Stimulated activated CD4-positive, alpha-beta T cell treated with anti-CD3 and anti-CD28 coated beads, Interleukin-15, amount 100 ng/mL, for 1 hour (primary cell): ENCODE results near the gene SLAMF9.

Source experiments
- DNase-seq, 2 donors: peaks; one replicate each; pipeline ENCODE4 v3.0.0-alpha.2; 2020; ENCODE audit warnings: low read depth in 1 of 2, low spot score in 1 of 2

The SLAMF9 gene

GRCh38 chr1:159977364-159978106 lies 23.5 kb upstream of the SLAMF9 start:
- DNase-seq = no peak

GRCh38 chr1:159974350-159974965 lies 20.4 kb upstream of the SLAMF9 start:
- DNase-seq = no peak

- no peak for DNase-seq
These were observed 19.4 kb upstream of the SLAMF9 start for GRCh38 chr1:159973350-159973940.

GRCh38 chr1:159972443-159973205 lies 18.6 kb upstream of the SLAMF9 start:
- DNase-seq = no peak

GRCh38 chr1:159970932-159971342 lies 16.9 kb upstream of the SLAMF9 start:
- no peak for DNase-seq

GRCh38 chr1:159968901-159969300 lies 14.9 kb upstream of the SLAMF9 start:
- no peak for DNase-seq

DNA sequence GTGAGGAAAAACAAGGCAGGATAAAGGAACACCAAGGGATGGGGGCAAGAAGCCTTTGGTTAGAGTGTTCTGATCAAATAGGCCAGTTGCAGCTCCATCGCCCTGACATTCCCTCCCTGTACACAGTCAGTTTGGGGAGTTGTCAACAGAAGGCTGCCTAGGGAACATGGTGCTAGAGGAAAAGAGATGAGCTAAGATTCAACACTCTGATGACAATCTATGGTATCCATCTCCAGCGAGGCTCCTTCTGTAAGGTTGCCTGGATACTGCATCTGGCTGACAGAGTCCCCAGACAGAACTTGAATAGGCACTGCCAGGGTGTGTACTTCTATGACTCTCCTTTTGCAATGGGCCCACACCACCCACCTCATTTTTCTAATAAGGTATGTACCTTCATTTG lies 11.2 kb upstream of the SLAMF9 start:
- DNase-seq = no peak

DNA sequence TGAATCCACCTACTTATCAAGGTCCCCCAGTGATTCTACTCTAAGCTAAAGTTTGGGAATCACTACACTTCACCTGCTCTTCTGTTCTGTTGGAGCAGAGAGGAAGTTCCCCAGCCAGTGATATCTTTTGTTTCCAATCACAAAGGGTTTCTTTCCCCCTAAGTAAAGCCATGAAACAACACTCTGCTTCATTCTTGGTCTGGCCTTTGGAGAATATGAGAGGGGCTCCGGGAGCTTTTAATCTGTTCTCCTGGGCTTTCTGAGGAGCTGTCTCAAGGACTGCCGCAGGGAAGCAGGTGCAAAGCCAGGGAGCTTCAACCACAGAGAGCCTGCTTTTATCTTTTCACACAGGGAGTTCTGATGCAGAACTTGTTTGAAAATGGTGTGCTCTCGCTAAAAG lies 10.1 kb upstream of the SLAMF9 start:
- DNase-seq = no peak

- DNase-seq = no peak
These were observed 8.1 kb upstream of the SLAMF9 start for GRCh38 chr1:159962176-159962575.

GRCh38 chr1:159961636-159962035 lies 7.6 kb upstream of the SLAMF9 start:
- DNase-seq = no peak

- no peak for DNase-seq
These were observed 6.8 kb upstream of the SLAMF9 start for GRCh38 chr1:159960721-159961381.

DNA sequence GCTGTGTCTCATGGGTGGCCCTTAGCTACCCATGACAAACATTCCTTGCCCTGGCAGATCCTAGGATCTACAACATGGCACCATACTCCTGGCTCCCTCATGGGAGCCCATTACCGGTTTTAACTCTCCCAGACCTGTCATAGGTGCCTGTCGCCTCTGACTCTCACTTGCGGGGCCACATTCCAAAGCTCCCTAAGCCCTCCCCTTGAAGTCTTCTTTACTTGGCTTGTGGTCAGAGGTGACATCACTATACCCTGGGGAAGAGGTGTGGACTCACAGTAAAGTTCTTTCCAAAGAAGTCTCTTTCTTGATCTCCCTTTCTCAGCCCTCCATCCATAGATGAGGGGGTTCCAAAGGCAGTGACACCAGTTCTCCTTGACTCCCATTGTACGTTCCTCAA lies 5.4 kb upstream of the SLAMF9 start:
- no peak for DNase-seq

DNA sequence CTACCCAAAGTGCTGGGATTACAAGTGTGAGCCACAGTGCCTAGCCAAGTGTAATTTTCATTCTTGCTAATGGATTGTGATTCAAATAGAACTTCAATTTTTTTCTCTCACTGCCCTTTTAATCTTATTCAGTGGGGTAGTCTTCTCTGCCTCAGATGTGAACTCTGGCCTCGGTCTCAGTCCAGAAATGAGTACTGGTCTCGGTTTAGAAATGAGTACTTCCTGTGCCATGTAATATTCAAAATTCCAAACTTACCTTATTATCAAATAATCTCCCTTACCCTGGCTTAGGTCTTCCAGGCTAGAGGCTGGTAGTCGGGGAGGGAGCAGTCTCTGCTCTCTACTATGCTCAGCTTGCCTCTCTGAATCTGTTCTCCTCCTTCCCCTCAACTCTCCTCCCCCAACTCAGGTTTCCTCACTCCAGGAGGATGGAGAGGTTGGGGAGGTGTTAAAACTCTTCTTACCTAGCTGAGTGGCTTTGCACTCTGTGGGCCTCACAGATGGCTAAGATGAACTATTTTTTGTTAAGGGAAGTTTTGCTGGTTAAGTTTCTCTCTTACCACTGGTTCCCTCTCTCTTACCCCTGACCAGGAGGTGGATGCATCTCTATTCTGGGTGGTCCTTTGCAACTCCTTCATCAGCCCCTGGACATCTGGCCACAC lies 4.8 kb upstream of the SLAMF9 start:
- DNase-seq = no peak

DNA sequence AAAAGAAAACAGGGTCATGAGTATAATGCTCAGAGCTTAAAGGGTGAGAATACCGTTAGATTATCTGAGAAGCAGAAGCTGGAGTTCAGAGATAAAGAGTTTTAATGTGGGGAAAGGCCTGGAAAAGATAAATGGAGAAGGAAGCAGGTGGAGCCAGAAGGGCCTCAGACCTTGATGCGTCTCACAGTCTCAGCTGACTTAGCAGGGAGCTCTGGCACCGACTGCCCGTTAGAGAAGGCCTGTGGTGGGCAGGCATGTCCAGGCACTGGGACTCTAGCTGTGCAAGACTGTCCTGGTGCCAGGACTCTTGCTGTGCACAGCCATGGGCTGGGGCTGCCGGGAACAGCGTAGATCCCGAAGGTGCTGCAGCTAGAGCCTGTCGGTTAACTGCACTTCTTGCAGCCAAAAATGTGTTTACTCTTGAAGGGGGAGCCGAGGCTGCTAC lies 3.8 kb upstream of the SLAMF9 start:
- DNase-seq = no peak

DNA sequence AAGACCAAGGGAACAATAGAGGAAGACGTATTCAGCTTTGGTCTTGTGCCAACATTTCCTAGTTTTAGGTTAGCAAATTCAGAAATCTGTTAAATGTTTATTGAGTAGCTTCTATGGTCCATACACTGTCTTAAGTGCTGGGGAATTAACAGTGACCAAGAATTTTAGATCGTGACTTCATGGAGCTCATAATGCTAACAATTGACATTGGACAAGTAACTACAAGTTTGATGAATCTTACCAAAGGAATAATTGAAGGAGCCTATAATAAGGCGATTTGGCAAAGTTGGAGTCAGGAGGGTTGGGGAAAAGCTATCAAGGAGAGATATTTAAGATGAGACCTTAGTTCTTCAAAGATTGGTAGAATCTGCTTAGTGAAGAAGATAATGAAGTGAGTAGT lies 1.4 kb upstream of the SLAMF9 start:
- no peak for DNase-seq

GRCh38 chr1:159952932-159953331 lies 1.1 kb downstream of the SLAMF9 start:
- no peak for DNase-seq

DNA sequence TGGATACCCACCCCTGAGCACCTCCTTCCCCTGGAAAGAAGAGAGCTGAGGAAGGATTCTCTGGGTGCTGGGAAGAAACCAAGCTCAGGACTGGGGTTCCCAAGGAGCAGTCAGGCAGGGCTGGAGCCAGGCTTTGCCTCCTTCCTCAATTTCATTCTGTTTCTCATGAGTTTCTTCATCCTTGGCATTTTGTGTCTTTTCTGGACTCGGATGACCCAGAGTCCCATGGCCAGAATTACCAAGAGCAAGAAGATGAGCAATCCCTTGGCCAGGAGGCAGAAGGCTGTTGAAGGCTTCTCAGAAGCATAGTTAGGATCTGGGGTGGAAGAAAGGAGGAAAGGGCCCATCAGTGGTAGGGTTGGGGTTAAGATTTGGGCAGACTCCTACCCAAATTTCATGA lies 2.5 kb downstream of the SLAMF9 start:
- DNase-seq = no peak

- DNase-seq = no peak
These were observed 3.0 kb downstream of the SLAMF9 start for GRCh38 chr1:159951016-159951415.

DNA sequence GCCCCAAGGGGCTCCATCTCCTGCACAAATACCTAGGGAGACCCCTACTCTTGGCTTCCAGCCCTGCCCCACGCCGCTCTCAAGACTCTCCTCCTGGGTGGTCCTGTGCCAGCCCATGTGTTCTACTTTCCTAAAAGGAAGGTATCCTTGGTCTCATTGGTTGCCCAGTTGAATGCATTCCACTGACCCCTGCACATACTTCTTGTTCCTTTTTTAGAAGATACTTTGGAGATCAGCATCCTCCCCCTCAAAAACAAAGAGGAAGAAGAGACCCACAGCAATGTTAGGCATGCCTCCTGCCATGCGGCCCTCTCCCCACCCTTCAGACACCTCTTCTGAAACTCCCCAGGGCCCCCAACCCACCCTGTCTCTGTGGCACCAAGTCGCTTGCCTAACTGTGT lies 4.1 kb downstream of the SLAMF9 start:
- DNase-seq = no peak

DNA sequence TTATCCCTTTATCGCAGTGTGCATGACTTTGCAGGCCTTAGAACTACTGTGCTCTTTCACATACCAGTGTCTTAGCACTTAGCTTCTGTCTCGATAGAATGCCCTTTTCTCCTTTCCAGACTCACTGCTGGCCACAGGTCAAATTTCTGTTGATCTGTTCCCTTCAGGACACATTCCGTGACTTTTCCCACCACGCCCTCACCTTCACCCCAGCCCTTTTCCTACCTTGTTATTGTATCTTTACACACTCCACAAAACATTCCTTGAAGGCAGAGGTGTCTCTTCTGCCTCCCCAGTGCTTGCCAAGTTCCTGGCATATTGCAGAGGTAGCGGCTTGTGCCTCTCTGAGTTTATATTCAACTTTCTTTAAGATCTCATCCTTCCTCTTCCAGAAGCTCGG lies 4.9 kb downstream of the SLAMF9 start:
- DNase-seq = no peak

DNA sequence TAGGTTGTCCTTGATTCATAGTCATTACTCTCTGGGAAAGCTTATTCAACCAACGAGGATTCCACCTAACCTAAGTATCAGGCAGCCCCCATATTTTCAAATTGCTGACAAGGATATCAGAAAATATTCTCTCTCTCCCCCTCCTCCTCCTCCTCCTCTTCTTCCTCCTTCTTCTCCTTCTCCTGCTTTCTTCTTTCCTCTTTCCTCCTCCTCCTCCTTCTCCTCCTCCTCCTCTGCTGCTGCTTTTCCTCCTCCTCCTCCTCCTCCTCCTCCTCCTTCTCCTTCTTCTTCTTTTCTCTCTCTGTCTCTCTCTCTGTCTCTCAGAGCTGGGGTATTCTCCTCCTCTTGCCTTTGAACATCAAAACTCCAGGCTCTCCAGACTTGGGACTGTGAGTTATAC lies 6.1 kb downstream of the SLAMF9 start:
- DNase-seq = no peak
